Smooth muscle cell (in vitro differentiated cells): Measurements from ENCODE around the gene SERPINA12. TPM values are rescaled to one million over a fixed set of nuclear protein-coding genes. Genes with fewer than 3 reads are reported as not detected.

ENCODE experiments used
- DNase-seq: peaks from one replicate; lab custom pipeline; 2025; ENCODE audit not compliant: unreplicated experiment; lab: John Stamatoyannopoulos, UW
- H2AFZ ChIP-seq: fragments of 200-600 bp; sonication (generic); 2 replicates; pipeline ENCODE4 v1.6.0; 2016; ENCODE audit warnings: antibody characterized with exemption, low read depth, mild to moderate bottlenecking
- H3F3A ChIP-seq: fragments of 200-600 bp; sonication (generic); 2 replicates; pipeline ENCODE4 v1.6.0; 2017; ENCODE audit warnings: antibody characterized with exemption, low read depth
- H3K27ac ChIP-seq: fragments of 200-600 bp; sonication (generic); 2 replicates; pipeline ENCODE4 v1.5.1; 2016; ENCODE audit warnings: low read depth, mild to moderate bottlenecking
- H3K27me3 ChIP-seq: fragments of 200-600 bp; sonication (generic); 2 replicates; pipeline ENCODE4 v1.6.1; 2016; ENCODE audit warnings: low read depth, mild to moderate bottlenecking
- H3K36me3 ChIP-seq: fragments of 200-600 bp; sonication (generic); 2 replicates; pipeline ENCODE4 v1.5.1; 2016; ENCODE audit warnings: low read depth
- H3K4me1 ChIP-seq: fragments of 200-600 bp; sonication (generic); 2 replicates; pipeline ENCODE4 v1.5.1; 2016; ENCODE audit warnings: low read depth
- H3K4me2 ChIP-seq: fragments of 200-600 bp; sonication (generic); 2 replicates; pipeline ENCODE4 v1.6.0; 2016; ENCODE audit warnings: mild to moderate bottlenecking
- H3K4me3 ChIP-seq: fragments of 200-600 bp; sonication (generic); 2 replicates; pipeline ENCODE4 v1.5.1; 2016; ENCODE audit warnings: mild to moderate bottlenecking
- H3K79me2 ChIP-seq: fragments of 200-600 bp; sonication (generic); 2 replicates; pipeline ENCODE4 v1.6.0; 2016; ENCODE audit warnings: low read depth, mild to moderate bottlenecking
- H3K9ac ChIP-seq: fragments of 200-600 bp; sonication (generic); 2 replicates; pipeline ENCODE4 v1.6.0; 2016; ENCODE audit warnings: low read depth
- H3K9me3 ChIP-seq: fragments of 200-600 bp; sonication (generic); replicated peaks from 2 replicates; pipeline ENCODE4 v1.5.1; 2016; ENCODE audit warnings: low read depth
- H4K20me1 ChIP-seq: fragments of 200-600 bp; sonication (generic); 2 replicates; pipeline ENCODE4 v1.6.0; 2016; ENCODE audit warnings: low read depth
- CTCF ChIP-seq: fragments of 200-600 bp; sonication (generic); IDR thresholded peaks from 2 replicates; pipeline ENCODE4 v1.5.1; 2017; ENCODE audit warnings: borderline replicate concordance, mild to moderate bottlenecking, antibody characterized with exemption; ENCODE audit not compliant: insufficient read depth, poor library complexity, severe bottlenecking
- WGBS: methylation state at CpG from one replicate; pipeline ENCODE4 v1.1.7; 2016; ENCODE audit warnings: low lambda C conversion rate; 5-methylcytosine and 5-hydroxymethylcytosine counted together
- polyA plus RNA-seq: library from polyadenylated mRNA; unstranded; fragments of >200 nt; fragmentation: Nextera tagmentation; extraction: Ambion mirVana; gene quantifications from 2 replicates; pipeline ENCODE4 v1.2.1, GENCODE V29; 2016
- total RNA-seq: library from RNA; depleted of rRNA; stranded (reverse); fragments of >200 nt; gene quantifications from 2 replicates; pipeline ENCODE4 v1.2.3, GENCODE V29; 2014

Gene SERPINA12
- total and polyA plus RNA-seq, 2 experiments from 2014 or later, result not detected

GRCh38 chr14:94543449-94544124 lies 34.3 kb upstream of the SERPINA12 start:
- TF ChIP-seq CTCF, result no peak
- WGBS, result 84% methylated on average over 15 of the region's 15 CpGs
- DNase-seq, result no peak

GRCh38 chr14:94542811-94543440 lies 33.7 kb upstream of the SERPINA12 start:
- H3K9me3 ChIP-seq, result no peaks in the 10 kb centered on the region
- no peaks in the 10 kb centered on the region for H4K20me1 ChIP-seq
- H2AFZ ChIP-seq, result no peak overlapping the region
- H3K4me3 ChIP-seq, result no peak overlapping the region
- H3K27me3 ChIP-seq, result no peaks in the 10 kb centered on the region
- H3F3A ChIP-seq, result no peaks in the 10 kb centered on the region
- no peak overlapping the region for H3K9ac ChIP-seq
- H3K36me3 ChIP-seq, result no peaks in the 10 kb centered on the region
- TF ChIP-seq CTCF, result no peak
- no peak for DNase-seq
- no peak overlapping the region for H3K4me2 ChIP-seq
- H3K27ac ChIP-seq, result no peak overlapping the region
- peaks cover 4% of the 10 kb centered on the region for H3K4me1 ChIP-seq
- 88% methylated on average over 9 of the region's 9 CpGs for WGBS
- H3K79me2 ChIP-seq, result no peaks in the 10 kb centered on the region

More at GRCh38 chr14:94543449-94544124, 34.3 kb upstream of the SERPINA12 start:
- peaks cover 4% of the 10 kb centered on the region for H3K4me1 ChIP-seq
- no peak overlapping the region for H3K4me3 ChIP-seq
- H3K79me2 ChIP-seq, result no peaks in the 10 kb centered on the region
- no peak overlapping the region for H3K4me2 ChIP-seq
- H3K27ac ChIP-seq, result no peak overlapping the region
- H3K9me3 ChIP-seq, result no peaks in the 10 kb centered on the region
- no peaks in the 10 kb centered on the region for H3F3A ChIP-seq
- H3K27me3 ChIP-seq, result no peaks in the 10 kb centered on the region
- H2AFZ ChIP-seq, result no peak overlapping the region
- no peaks in the 10 kb centered on the region for H3K36me3 ChIP-seq
- H4K20me1 ChIP-seq, result no peaks in the 10 kb centered on the region
- no peak overlapping the region for H3K9ac ChIP-seq

GRCh38 chr14:94542111-94542810 lies 33.0 kb upstream of the SERPINA12 start:
- H3K4me2 ChIP-seq, result no peak overlapping the region
- H3K27ac ChIP-seq, result no peak overlapping the region
- 74% methylated on average over 12 of the region's 12 CpGs for WGBS
- no peaks in the 10 kb centered on the region for H4K20me1 ChIP-seq
- H3K4me1 ChIP-seq, result peaks cover 4% of the 10 kb centered on the region
- no peaks in the 10 kb centered on the region for H3K9me3 ChIP-seq
- no peaks in the 10 kb centered on the region for H3F3A ChIP-seq
- H3K36me3 ChIP-seq, result no peaks in the 10 kb centered on the region
- TF ChIP-seq CTCF, result no peak
- no peaks in the 10 kb centered on the region for H3K27me3 ChIP-seq
- no peak overlapping the region for H3K4me3 ChIP-seq
- no peaks in the 10 kb centered on the region for H3K79me2 ChIP-seq
- no peak for DNase-seq
- no peak overlapping the region for H3K9ac ChIP-seq
- H2AFZ ChIP-seq, result no peak overlapping the region
